ENCODE results near the gene COL6A2.
"Not testable (repeated sequence)": the region's sequence is repeated elsewhere in the genome, so short reads cannot be mapped to it uniquely, and the experiment has no call there.

The COL6A2 gene

DNA sequence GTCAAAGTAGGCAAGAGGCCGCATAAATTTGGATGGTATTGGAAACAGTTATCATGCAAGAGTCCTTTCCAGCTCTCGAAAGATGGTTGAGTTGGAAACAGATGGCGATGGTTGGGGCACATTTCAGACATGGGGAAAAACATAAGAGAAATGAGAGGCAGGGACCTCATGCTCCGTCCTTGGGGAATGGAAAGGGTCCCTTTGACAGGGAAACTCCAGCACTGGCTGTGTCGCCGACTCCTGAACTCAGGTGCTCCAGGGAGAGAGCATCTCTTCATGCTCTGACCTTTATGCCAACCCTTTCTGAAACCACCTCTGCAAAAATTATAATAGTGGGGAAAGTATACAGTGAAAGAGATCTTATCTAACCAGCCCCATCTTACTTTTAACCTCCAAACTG, 36.8 kb upstream of the COL6A2 start:
- no peak for DNase-seq

DNA sequence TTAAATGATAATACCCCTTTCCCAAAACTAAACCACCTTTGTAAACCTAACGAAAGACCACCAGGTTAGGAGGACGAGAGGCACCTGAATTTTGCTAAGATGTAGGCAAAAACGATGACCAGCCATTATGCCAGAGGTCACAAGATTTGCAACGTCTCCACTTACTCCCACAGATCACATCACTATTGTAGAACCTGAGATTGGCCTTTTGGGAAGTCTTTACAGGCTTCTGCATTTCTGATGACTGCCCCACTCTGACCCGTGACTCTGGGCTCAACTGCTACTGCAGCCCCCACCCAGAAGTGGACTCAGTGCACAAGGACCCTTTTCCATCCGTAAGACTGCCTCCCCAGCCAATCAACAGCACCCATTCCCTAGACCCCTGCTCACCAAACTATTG, 36.4 kb upstream of the COL6A2 start:
- DNase-seq, result no peak

DNA sequence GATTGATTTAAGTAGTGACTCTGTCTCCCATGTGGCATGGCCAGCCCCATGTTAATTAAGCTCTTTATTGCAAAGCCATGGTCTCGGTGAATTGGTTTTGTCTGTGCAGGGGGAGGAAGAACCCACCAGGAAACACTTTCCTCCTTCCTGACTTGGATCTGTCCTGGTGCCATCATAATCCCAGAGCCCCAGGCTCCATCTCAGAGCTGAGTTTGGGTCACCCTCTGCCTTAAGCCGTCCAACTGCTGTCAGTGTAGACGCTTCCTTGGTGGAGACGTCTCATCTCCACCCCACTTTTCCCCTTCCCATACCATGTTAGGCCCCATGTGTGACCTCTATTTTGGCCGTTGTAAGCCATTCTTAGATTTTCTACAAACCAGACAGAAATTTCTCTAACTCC, 36.0 kb upstream of the COL6A2 start:
- DNase-seq, result no peak

DNA sequence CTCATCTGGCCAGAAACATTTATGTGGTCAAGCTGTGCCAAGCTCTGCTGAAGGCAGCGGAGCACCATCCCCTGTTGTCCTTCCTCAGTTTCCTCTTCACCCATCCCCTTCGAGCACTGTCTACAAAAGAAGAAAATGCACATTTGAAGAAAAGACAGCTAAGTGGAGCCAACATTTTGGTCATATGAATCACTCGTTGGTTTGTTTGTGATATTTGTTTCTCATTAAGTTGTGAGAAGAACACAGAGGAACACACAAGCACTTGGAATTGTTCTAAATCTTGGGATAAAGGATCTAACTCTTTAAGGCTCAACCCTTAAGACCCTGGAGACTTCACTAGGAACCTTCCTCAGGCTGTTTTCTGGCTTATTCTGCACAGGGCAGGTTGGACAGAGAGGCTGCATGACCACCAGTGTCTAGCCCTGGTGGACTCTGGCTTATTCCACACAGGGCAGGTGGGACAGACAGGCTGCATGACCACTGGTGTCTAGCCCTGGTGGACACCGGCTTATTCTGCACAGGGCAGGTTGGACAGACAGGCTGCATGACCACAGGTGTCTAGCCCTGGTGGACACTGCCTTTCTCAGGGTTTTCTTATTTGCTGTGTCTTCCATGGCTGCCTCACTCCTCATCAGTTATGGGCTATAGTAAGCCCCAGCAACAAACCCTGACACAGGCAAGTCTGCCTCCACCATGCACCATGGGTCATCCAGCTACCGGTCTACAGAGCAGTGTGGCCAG, 35.3 kb upstream of the COL6A2 start:
- DNase-seq, result no peak

DNA sequence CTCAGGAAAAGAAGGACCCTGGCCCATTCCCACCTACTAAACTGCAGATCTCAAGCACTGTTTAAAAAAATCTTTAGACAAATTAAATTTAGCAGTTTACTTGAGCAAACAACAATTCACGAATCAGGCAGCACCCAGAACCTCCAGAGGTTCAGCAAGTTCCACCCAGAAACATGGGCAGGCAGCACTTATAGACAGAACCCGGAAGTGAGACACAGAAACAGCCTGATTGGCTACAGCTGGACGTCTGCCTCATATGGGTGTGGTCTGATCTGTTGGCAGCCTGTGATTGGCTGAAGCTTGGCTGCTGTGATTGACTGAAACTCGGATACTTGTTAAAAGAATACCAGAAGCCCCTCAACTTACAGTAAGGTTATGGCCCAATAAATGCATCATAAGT, 34.7 kb upstream of the COL6A2 start:
- no peak for DNase-seq

DNA sequence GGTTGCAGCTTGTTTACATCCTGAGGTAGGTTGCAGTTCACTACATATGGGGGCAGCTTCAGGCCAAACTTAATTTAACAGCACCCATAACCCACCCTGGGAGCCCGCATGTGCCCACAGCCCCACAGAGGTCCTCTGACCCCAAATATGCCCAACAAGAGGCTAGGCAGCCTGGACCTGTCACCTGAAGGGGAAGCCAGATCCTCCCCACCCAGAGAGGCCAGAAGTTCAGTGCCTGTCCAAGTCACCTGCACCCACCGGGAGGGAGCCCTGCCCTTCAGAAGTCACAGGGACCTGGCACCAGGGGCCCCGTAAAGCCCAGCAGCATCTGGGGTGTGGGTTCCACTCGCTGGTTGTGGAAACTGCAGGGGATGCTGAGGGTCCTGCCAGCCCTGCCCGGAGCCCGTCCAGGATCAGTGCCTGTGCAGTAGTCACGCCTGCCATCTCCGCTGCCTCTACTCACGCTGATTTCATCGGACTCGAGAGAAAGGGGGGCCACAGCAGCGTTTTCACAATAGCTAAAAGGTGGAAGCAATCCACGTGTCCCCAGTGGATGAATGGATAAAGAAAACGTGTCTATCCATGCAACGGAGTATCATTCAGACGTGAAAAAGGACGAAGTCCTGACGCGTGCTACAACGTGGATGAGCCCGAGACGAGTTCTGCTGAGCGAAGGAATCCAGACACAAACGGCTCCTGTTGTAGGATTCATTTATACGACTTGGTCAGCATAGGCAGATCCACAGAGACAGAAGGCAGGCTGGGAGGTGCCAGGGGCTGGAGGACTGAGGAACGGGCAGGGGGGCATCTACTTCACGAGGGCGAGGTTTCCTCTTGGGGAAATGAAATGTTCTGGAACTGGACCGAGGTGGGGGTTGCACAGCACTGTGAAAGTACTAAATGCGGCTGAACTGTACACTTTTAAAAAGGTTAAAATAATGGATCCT, 33.9 kb upstream of the COL6A2 start:
- DNase-seq, result no peak

DNA sequence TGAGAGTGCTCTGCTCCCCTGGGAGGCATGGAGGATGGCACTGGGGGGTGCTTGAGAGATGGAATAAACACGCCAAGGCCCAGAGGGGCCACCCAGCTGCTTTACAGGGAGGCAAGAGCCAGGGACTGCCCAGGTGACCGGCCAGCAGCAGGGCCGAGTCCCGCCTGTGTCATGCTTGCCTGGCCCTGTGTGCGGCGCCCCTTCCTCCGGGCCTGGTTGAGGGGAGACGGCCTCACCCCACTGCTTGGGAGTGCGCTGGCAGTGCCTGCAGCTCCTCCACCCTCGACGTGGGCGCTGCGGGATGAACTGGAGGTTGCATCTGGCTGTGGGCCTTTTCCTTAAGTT, 33.1 kb upstream of the COL6A2 start:
- DNase-seq, result no peak

DNA sequence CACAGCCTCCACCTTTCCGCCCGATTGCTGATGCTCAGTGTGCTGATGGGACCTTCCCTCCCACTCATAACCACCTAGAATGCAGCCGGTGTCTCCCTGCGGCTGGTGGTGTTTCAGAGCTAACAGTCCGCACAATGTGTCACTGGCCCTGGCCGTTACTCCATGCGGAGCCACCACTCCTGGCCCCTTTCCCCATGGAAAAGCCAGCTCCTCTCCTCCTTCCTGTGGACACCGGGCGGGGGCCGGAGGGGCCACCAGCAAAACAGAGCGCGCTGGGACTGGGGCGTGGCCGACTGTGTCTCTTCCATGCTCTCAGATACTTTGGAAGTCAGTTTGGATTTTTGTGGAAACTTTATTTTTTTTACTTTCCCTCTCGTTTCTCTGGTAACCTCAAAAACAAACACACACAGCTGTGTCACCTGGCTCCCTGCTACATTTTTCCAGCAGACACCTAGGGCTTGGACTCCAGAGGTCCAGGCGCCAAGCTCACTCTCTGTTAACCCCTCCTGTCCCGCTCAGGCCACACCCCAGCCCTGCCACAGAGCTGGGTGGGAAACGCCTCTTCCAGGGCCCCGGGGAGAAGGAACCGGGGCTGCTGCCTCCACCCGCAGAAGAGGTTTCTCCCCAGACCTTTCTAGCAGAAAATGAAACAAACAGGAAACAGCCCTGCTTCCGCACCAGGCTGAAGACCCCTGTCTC, 32.5 kb upstream of the COL6A2 start:
- DNase-seq, result no peak

DNA sequence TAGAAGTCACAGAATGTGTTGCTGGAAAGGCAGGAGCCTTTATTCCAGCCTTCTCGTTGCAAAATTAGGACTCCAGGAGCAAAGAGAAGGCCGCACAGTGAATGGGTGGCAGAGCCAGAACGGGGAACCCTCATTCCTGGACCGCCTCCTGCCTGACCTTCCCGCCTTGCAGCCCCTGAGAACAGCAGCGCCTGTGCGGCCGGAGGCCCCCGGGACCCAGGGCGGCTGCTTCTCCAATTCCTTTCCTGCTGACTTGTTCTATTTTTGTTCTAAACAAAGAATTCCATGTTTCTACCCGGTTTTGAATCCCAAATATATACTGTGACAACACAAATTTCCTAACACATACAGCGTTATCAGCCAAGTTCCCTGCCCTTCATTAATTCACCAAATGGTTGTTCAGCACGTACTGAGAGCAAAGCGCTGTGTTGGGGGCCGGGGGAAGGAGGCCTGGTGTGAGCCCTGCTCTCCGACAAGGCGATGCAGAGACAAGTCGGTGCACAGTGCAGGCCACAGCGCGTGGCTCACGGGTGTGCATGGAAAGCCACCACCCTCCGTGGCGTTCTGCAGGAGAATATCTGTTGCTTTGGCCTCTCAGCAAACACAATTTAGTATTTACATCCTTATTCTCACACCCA, 31.9 kb upstream of the COL6A2 start:
- no peak for DNase-seq

DNA sequence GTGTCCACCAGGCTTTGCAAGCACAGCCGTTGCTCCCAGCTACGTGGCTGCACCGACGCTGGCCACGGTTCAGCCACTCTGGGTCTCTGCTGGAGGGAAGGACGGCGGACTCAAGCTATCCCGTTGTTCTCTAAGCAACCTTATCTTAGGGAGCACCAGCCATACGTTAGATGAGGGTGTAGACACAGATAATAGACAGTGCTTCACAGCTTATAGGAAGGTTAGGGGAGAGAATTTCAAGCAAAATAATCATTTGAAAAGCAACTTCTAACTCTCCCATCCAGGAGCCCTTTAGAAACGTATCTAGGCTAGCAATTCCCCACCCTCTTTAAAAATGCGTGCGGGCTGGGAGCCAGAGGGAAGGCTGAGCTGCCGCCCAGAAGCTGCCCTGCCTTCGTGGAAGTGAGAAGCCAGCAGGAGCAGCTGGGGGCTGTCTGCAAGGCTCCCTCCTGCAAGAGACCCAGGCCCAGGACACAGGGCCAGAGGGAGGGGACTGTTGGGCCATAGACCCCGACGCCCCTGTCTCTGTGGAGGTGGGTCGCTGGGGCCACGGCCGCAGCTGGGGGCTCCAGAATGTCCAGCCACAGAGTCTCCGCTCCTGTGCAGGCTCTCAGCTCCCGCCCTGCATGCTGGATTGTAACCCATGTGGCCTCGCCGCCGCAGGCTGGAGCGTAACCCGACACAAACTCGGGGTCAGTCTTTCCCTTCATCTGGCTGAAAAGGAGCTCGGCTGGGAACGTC, 31.2 kb upstream of the COL6A2 start:
- no peak for DNase-seq

DNA sequence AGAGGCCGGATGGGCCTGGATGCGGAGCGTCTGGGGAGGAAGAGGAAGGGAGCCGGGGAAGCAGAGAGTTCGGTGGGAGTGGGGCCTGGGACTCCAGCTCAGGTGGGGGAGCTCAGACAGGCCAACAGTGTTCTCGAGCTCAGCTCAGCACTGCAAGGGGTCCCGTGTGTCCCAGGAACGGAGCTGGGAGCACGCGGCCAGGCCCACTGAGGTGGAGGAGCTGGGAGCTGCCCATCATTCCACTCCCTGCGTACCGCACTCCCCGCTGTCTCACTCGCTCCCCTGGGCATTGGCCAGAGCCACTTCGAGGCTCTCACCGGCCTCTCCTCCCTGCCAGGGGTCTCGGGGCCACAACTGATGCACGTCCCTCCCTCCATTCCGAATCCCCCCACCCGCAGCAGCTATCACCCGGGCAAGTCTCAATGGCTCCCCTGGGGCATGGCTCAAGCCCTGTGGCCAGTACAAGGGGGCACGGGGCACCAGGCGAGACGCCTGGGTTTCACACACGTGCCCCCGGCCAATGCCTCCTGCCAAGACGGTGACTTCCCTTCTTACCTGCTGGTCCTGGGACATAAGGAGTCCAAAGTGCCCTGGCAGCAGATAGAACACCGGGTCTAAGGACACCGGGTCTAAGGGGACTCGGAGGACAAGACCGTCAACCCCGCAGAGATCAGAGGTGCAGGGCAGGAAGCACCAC, 30.3 kb upstream of the COL6A2 start:
- no peak for DNase-seq

DNA sequence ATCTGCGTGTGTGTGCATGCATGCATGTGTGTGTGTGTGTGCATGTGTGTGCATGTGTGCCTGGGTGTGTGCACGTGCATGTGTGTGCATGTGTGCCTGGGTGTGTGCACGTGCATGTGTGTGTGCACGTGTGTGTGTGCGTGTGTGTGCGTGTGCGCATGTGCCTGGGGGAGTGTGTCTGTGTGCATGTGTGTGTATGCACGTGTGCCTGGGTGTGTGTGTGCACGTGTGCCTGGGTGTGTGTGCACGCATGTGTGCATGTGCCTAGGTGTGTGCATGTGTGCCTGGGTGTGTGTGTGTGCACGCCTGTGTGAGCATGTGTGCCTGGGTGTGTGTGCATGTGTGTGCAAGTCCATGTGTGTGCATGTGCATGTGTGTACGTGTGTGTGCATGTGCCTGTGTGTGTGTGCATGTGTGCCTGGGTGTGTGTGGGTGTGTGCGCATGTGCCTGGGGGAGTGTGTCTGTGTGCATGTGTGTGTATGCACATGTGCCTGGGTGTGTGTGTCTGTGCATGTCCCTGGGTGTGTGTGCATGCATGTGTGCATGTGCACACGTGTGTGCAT, 29.3 kb upstream of the COL6A2 start:
- DNase-seq, result no peak

DNA sequence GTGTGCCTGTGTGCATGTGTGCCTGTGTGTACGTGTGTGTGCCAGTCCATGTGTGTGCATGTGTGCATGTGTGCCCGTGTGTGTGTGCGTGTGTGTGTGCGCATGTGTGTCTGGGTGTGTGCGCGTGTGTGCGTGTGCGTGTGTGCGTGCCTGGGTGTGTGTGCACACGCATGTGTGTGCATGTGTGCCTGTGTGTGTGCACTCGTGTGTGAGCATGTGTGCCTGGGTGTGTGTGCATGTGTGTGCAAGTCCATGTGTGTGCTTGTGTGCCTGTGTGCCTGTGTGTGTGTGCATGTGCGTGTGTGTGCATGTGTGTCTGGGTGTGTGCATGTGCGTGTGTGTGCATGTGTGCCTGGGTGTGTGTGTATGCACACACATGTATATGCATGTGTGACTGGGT, 28.7 kb upstream of the COL6A2 start:
- no peak for DNase-seq

DNA sequence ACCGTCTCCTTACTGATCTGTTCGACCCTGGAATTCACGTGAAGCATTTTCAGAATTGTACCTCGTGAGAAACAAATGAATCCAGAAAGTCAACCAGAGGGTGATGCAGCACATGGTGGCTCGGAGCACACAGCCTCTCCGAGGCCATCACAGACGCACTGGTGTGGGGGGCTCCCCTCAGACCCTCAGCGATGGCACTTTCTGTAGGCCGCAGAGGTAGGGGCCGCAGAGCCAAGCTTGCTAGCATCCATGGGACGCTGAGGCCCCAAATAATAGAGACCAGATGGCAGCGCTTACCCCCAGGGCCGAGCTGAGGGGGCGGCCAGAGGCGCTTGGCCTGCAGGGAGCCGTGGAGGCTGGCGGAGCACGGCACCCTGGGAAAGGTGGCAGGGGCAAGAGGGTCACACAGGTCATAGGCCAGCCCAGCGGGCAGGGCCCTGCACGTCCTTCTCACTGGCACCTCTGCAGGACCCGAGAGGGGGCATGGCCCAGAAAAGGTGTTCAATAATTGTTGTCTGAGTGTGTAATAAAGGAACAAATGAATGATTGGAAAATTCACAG, 28.1 kb upstream of the COL6A2 start:
- no peak for DNase-seq

DNA sequence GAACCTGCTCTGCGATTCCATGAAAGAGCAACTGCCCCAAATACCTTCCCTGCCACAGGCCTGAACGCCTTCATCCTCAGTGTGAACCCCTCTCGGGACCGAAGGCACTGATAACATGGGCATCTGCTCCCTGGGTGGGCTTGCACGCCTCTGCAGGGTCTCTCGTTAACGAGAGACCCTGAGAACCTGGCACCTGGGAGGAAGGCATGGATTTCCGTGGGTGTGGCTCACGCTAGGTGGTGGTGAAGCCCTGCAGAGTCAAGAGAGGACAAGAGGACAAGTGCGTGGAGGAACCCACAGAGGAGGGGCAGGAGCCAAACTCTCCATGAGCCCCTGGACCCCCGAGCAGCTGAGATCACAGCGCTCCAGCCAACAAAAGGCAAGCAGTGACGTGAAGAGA, 26.8 kb upstream of the COL6A2 start:
- DNase-seq, result no peak

DNA sequence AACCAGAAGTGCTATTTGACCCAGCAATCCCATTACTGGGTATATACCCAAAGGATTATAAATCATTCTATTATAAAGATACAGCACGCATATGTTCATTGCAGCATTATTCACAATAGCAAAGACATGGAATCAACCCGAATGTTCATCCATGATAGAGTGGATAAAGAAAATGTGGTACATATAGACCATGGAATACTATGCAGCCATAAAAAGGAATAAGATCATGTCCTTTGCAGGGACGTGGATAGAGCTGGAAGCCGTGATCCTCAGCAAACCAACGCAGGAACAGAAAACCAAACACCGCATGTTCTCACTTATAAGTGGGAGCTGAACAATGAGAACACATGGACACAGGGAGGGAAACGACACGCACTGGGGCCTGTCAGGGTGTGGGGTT, 21.2 kb upstream of the COL6A2 start:
- not testable (repeated sequence) for DNase-seq

DNA sequence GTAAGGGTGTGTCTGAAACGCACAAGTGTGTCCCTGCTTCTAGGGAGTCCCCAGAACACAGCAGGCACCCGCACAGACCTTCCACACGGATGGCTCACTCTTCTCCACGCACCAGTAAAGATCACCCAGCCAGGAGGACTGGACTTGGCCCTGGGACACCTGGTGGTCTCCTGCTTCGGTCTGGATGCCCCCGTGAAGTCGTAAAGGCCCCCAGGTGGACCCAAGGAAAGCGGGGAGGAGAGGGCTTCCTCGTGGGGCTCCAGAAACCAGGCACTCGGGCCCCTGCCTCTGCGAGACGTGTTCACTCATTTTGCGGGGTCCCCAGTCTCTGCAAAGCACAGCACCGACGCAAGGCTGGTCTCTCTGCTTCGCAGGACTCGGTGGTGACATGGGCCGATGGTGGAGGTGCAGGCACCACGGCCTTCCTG, 20.2 kb upstream of the COL6A2 start:
- DNase-seq, result no peak

DNA sequence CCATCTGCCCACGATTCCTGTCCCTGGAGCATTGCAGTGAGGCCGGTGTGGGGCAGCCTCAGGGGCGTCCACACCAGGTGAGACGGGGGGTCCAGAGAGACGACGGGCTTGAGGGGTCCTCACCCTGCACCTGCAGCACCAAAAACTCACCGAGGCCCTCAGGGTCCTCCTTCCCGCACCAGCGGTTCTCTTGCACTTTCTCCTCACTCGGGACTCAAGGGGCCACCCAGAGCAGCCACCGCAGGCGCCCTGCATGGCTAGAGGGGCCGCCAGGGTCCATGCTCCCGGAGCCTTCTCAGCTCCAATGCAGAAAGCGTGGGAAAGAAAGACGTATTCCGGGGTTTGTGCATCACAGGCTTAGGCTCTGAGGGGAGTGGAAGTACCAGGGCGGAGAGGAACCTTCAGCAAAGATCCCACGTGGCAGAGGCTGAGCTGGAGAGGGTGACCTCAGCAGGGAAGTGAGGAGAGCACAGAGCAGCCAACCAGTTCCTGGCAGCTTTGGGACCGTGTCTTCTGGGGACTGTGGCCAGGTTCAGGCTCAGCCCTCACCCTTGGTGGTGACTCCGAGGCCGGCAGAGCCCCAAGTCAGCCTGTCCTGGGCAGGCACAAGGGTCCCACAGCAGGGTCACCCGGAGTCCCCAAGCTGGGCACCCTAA, 19.5 kb upstream of the COL6A2 start:
- DNase-seq, result no peak

DNA sequence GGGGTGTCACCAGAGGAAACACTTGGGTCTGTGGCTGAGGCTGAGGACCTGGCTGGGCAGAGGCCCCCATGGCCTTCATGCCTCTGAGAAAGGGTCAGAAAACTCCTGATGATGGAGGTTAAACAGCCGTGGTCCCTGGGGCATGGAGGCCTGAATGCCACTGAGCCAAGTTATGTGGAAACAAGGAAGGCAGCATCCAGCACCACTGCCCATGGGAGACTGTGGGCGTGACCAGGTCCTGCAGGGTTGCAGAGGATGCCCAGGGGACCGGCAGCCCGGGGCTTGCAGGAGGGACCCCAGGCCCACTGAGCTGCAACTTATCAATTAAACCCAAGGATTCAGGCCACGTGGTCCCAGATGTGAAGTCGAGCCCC, 18.9 kb upstream of the COL6A2 start:
- DNase-seq, result no peak

DNA sequence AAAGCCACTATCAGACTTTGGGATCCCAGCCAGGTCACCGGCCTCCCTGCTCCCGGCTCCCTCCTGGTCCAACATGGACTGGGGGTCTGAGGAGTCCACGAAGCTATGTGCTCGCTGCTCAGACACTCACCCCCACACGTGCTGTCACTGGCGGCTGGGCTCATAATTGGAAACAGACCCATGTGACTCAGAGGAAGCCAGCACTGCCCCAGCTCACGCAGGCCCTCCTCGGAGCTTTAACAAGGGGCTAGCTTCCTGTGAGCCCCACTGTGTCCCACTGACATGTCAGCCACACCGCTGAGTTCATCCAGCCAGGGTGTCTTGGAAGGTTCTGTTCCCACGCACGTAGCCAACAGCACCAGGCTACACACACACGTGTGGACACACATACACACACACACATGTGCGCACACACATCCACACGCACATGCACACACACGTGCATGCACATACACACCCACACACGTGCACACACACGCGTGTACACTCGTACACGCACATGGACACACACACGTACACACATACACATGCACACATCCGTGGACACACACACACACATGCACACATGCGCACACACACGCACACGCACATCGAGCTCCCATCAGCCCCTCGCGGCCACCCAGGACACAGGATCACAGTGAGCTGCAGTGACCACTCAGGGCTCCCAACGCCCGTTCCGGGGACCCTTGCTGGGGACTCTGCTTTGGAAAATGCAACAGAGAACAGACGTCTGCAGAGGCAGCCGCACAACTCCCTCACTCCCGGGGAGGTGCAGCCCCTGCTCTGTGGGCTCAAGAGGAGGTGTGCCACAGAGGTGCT, 18.4 kb upstream of the COL6A2 start:
- no peak for DNase-seq

Data from T-helper 1 cell (primary cell).